A549 (cell line): ENCODE data around the gene ALDH4A1. TPM values are rescaled to one million over a fixed set of nuclear protein-coding genes. Genes with fewer than 3 reads are reported as not detected.
"Not testable (repeated sequence)": the region's sequence is repeated elsewhere in the genome, so short reads cannot be mapped to it uniquely, and the experiment has no call there.

Source experiments
- ATAC-seq, 2 experiments: fragments of 200-7000 bp in 1 of 2; fragments of >200 bp in 1 of 2; cut with Nextera tagmentation in 1 of 2; cut with Tn5 transposase in 1 of 2; 3 replicates each; pipeline versions ENCODE4 v1.8.0 to v1.9.1; 2018 to 2020; ENCODE audit warnings: mild to moderate bottlenecking in 1 of 2, moderate library complexity in 1 of 2
- CTCF ChIA-PET: fragments of 300-600 bp; sonication (Branson Sonifier 250); formaldehyde crosslinking; extraction: SDS; loops from one replicate; lab custom pipeline; 2021; ENCODE audit warnings: antibody characterized with exemption, inconsistent platforms; lab: Yijun Ruan, JAX
- POLR2A ChIA-PET: fragments of 350-600 bp; formaldehyde crosslinking; extraction: SDS; loops from one replicate; lab custom pipeline; 2021; ENCODE audit warnings: antibody characterized with exemption, inconsistent platforms; lab: Yijun Ruan, JAX
- DNase-seq, 2 experiments: peaks; one replicate each; pipeline versions ENCODE4 v3.0.0 to v3.0.0-alpha.2; 2011 to 2016; ENCODE audit warnings: low read depth in 1 of 2, low spot score in 1 of 2
- FAIRE-seq: peaks from 2 replicates; lab custom pipeline; 2011; peaks lifted over from hg19 to GRCh38; lab: Jason Lieb, UNC
- H3K27ac ChIP-seq, 2 experiments: fragments of >200 bp; sonication (Bioruptor Twin); formaldehyde crosslinking; 3 replicates each; pipeline ENCODE4 v1.5.1; 2016 to 2017
- H3K4me1 ChIP-seq: fragments of >200 bp; sonication (Bioruptor Twin); formaldehyde crosslinking; 3 replicates; pipeline ENCODE4 v1.6.1; 2016
- H3K4me2 ChIP-seq: fragments of >200 bp; sonication (Bioruptor Twin); formaldehyde crosslinking; 3 replicates; pipeline ENCODE4 v1.6.1; 2016
- H3K4me3 ChIP-seq: fragments of >200 bp; sonication (Bioruptor Twin); formaldehyde crosslinking; 3 replicates; pipeline ENCODE4 v1.5.1; 2016
- H3K9me3 ChIP-seq: fragments of >200 bp; sonication (Bioruptor Twin); formaldehyde crosslinking; 3 replicates; pipeline ENCODE4 v1.6.1; 2016
- BCL3 ChIP-seq: fragments of >200 bp; sonication (Bioruptor Twin); formaldehyde crosslinking; IDR thresholded peaks from 3 replicates; pipeline ENCODE4 v1.6.1; 2016
- JUNB ChIP-seq: fragments of >200 bp; sonication (Bioruptor Twin); formaldehyde crosslinking; IDR thresholded peaks from 2 replicates; pipeline ENCODE4 v1.6.1; 2016
- KDM1A ChIP-seq: fragments of 200-600 bp; sonication (generic); IDR thresholded peaks from 2 replicates; pipeline ENCODE4 v1.6.1; 2016; ENCODE audit warnings: low read depth, mild to moderate bottlenecking
- KDM5A ChIP-seq: fragments of 200-600 bp; sonication (generic); IDR thresholded peaks from 2 replicates; pipeline ENCODE4 v1.6.1; 2016; ENCODE audit warnings: antibody characterized with exemption, mild to moderate bottlenecking
- PHF8 ChIP-seq: fragments of 200-600 bp; sonication (generic); IDR thresholded peaks from 2 replicates; pipeline ENCODE4 v1.6.1; 2016; ENCODE audit warnings: low read depth, mild to moderate bottlenecking, antibody characterized with exemption, moderate library complexity, borderline replicate concordance
- SMC3 ChIP-seq: fragments of >200 bp; sonication (Bioruptor Twin); formaldehyde crosslinking; IDR thresholded peaks from 3 replicates; pipeline ENCODE4 v1.6.1; 2018; ENCODE audit warnings: inconsistent platforms
- TP53 ChIP-seq: fragments of 250-450 bp; sonication (Bioruptor Pico); IDR thresholded peaks from 2 replicates; pipeline ENCODE4 v1.5.0; 2021; ENCODE audit warnings: mild to moderate bottlenecking, moderate library complexity
- USF2 ChIP-seq: fragments of 450-650 bp; IDR thresholded peaks from 2 replicates; pipeline ENCODE4 v1.6.1; 2014; ENCODE audit warnings: antibody characterized with exemption
- ZC3H11A ChIP-seq: fragments of 450-650 bp; IDR thresholded peaks from 2 replicates; pipeline ENCODE4 v1.6.1; 2014; ENCODE audit warnings: antibody characterized with exemption, mild to moderate bottlenecking
- ZFP36 ChIP-seq: fragments of 450-650 bp; IDR thresholded peaks from 2 replicates; pipeline ENCODE4 v1.6.1; 2014; ENCODE audit warnings: borderline replicate concordance; ENCODE audit not compliant: partially characterized antibody
- ZNF302 ChIP-seq: fragments of 250-450 bp; sonication (Bioruptor Pico); IDR thresholded peaks from 2 replicates; pipeline ENCODE4 v1.9.0; 2021; ENCODE audit warnings: inconsistent platforms, mild to moderate bottlenecking, moderate library complexity
- WGBS: methylation state at CpG from one replicate; pipeline ENCODE4 v1.1.6; 2017; ENCODE audit errors: missing lambda C conversion rate; 5-methylcytosine and 5-hydroxymethylcytosine counted together
- polyA plus RNA-seq, 4 experiments: library from polyadenylated mRNA; depleted of rRNA in 3 of 4; stranded (reverse); fragments of >200 nt; fragmentation: RNase III in 1 of 4; extraction: RNeasy Plus Mini Kit Qiagen cat#74134 plus additional on column Dnase treatment in 1 of 4; gene quantifications; 2 replicates in 3 of 4; 3 replicates in 1 of 4; pipeline ENCODE4 v1.2.3, GENCODE V29; 2011 to 2017

The ALDH4A1 gene
- polyA plus RNA-seq, 2 of the 4 experiments (the other 2 are of a cell fraction) = 9.4 to 15.4 TPM

GRCh38 chr1:18895317-18895716, 7.0 kb downstream of the ALDH4A1 start (continued):
- TF ChIP-seq USF2 (no peak), JUNB (no peak), TP53 (CRISPR knock-in tag) (no peak), ZFP36 (no peak), BCL3 (no peak), ZC3H11A (no peak)
- TF ChIP-seq, all 56 proteins: peak for 0

GRCh38 chr1:18893120-18893519, 9.2 kb downstream of the ALDH4A1 start:
- H3K9me3 ChIP-seq = no peaks in the 10 kb centered on the region
- CTCF ChIA-PET = interaction anchor here (0.6 to 2.3 kb wide), 10 partner anchors 9 to 352 kb away, joined by 3 to 15 read pairs (median 4); no protein-coding TSS in a partner anchor
- H3K4me1 ChIP-seq = no peaks in the 10 kb centered on the region
- H3K27ac ChIP-seq = no peak overlapping the region
- no peak overlapping the region for H3K4me2 ChIP-seq
- ATAC-seq = no peak
- no peak for DNase-seq
- 81% methylated on average over 7 of the region's 7 CpGs for WGBS
- FAIRE-seq = no peak
- POLR2A ChIA-PET = no interaction called here
- H3K4me3 ChIP-seq = no peak overlapping the region
- TF ChIP-seq KDM1A (0 out of 2 replicates have a peak, but pooled peaks have one; percentile 41), KDM5A (no peak)

GRCh38 chr1:18891858-18892257, 10.5 kb downstream of the ALDH4A1 start:
- H3K27ac ChIP-seq, H3K9me3 ChIP-seq, H3K4me2 ChIP-seq, ATAC-seq, FAIRE-seq, POLR2A ChIA-PET, H3K4me1 ChIP-seq, H3K4me3 ChIP-seq, DNase-seq: not testable (repeated sequence)
- WGBS = 91% methylated on average over 6 of the region's 7 CpGs
- CTCF ChIA-PET = interaction anchor here (1.2 to 2.3 kb wide), 2 partner anchors 16 to 17 kb away, joined by 3 to 13 read pairs; no protein-coding TSS in a partner anchor

- DNase-seq (no peak), FAIRE-seq (no peak), ATAC-seq (no peak)
- ChIA-PET CTCF (interaction anchor here (1.2 to 1.5 kb wide), 2 partner anchors 16 to 294 kb away, joined by 3 read pairs; no protein-coding TSS in a partner anchor), POLR2A (no interaction called here)
- H3K27ac ChIP-seq = no peak overlapping the region
- no peak overlapping the region for H3K4me2 ChIP-seq
- H3K4me1 ChIP-seq = peaks cover 3% of the 10 kb centered on the region; the same call in 2 of the 3 replicates
- H3K4me3 ChIP-seq = no peak overlapping the region
- 91% methylated on average over 7 of the region's 7 CpGs for WGBS
- TF ChIP-seq PHF8 (no peak), ZNF302 (CRISPR knock-in tag) (no peak)
- no peaks in the 10 kb centered on the region for H3K9me3 ChIP-seq
Observed at GRCh38 chr1:18891426-18891780, 11.0 kb downstream of the ALDH4A1 start.

- WGBS = 94% methylated on average over 5 of the region's 6 CpGs
- DNase-seq (no peak), FAIRE-seq (no peak)
- H3K4me3 ChIP-seq = no peak overlapping the region
- no peak for TF ChIP-seq SMC3
- TF ChIP-seq, all 56 proteins: peak for 0
- no peak for ATAC-seq
- Histone ChIP-seq H3K4me2 (no peak overlapping the region), H3K4me1 (peaks cover 8% of the 10 kb centered on the region; the same call in 2 of the 3 replicates), H3K9me3 (no peaks in the 10 kb centered on the region), H3K27ac (no peak overlapping the region)
- ChIA-PET POLR2A (no interaction called here), CTCF (interaction anchor here (1.2 to 1.5 kb wide), 2 partner anchors 16 to 293 kb away, joined by 3 read pairs; no protein-coding TSS in a partner anchor)
Observed at GRCh38 chr1:18890706-18891425, 11.5 kb downstream of the ALDH4A1 start.
